Body of pancreas (tissue), 4 donors: Measurements from ENCODE around the gene FAM131C.

Experiments
- POLR2A ChIP-seq, 3 donors: fragments of 450-650 bp; IDR thresholded peaks; one replicate each; pipeline ENCODE4 v1.6.1; 2016; ENCODE audit warnings: antibody characterized with exemption in 3 of 3, mild to moderate bottlenecking in 2 of 3
- TF ChIP-seq, protein P1 (sequence below), 7 experiments: fragments of 450-650 bp in 4 of 7; fragments of 200-600 bp in 3 of 7; sonication (generic) in 3 of 7; IDR thresholded peaks; one replicate each; pipeline ENCODE4 v1.5.1; 2016 to 2019; ENCODE audit warnings: antibody characterized with exemption in 7 of 7

DNA sequence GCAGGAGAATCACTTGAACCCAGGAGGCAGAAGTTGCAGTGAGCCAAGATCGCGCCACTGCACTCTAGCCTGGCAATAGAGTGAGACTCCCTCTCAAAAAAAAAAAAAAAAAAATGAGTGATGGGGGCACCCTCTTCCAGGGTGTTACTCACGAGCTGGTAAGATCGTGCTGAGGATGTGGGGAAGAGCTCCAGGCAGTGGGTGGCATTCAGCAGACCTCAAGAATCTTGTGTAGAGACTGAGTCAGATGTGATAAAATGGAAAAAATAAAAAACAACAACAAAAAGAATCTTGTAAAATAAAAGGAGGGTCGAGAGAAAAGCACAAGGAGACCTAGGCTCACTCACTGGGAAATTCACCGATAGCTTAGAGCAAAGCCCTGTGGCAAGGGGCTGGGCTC is 43.9 kb upstream of the FAM131C start:
- TF ChIP-seq, protein P1, sequence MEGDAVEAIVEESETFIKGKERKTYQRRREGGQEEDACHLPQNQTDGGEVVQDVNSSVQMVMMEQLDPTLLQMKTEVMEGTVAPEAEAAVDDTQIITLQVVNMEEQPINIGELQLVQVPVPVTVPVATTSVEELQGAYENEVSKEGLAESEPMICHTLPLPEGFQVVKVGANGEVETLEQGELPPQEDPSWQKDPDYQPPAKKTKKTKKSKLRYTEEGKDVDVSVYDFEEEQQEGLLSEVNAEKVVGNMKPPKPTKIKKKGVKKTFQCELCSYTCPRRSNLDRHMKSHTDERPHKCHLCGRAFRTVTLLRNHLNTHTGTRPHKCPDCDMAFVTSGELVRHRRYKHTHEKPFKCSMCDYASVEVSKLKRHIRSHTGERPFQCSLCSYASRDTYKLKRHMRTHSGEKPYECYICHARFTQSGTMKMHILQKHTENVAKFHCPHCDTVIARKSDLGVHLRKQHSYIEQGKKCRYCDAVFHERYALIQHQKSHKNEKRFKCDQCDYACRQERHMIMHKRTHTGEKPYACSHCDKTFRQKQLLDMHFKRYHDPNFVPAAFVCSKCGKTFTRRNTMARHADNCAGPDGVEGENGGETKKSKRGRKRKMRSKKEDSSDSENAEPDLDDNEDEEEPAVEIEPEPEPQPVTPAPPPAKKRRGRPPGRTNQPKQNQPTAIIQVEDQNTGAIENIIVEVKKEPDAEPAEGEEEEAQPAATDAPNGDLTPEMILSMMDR (IDR thresholded peaks at IDR 0.05) = no peak
- no peak for TF ChIP-seq POLR2A (IDR thresholded peaks at IDR 0.05)
